ENCODE data around the gene KRT40. TPM values are rescaled to one million over a fixed set of nuclear protein-coding genes. Genes with fewer than 3 reads are reported as not detected.

KRT40 gene
- total RNA-seq, 1 donor from 2014 or later, result not detected

- Histone ChIP-seq H3K9me3 (no peaks in the 10 kb centered on the region), H3K36me3 (no peaks in the 10 kb centered on the region), H3K4me1 (peaks cover 19% of the 10 kb centered on the region), H3K27ac (no peak overlapping the region), H3K4me3 (no peak overlapping the region), H3K27me3 (no peaks in the 10 kb centered on the region)
- TF ChIP-seq POLR2AphosphoS5 (IDR thresholded peaks at IDR 0.05; ENCODE audit: insufficient read depth in 1 of 2, low read depth in 1 of 2), result no peak
- no peak for TF ChIP-seq POLR2A (IDR thresholded peaks at IDR 0.05)
- TF ChIP-seq, protein P1, sequence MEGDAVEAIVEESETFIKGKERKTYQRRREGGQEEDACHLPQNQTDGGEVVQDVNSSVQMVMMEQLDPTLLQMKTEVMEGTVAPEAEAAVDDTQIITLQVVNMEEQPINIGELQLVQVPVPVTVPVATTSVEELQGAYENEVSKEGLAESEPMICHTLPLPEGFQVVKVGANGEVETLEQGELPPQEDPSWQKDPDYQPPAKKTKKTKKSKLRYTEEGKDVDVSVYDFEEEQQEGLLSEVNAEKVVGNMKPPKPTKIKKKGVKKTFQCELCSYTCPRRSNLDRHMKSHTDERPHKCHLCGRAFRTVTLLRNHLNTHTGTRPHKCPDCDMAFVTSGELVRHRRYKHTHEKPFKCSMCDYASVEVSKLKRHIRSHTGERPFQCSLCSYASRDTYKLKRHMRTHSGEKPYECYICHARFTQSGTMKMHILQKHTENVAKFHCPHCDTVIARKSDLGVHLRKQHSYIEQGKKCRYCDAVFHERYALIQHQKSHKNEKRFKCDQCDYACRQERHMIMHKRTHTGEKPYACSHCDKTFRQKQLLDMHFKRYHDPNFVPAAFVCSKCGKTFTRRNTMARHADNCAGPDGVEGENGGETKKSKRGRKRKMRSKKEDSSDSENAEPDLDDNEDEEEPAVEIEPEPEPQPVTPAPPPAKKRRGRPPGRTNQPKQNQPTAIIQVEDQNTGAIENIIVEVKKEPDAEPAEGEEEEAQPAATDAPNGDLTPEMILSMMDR (IDR thresholded peaks at IDR 0.05), result no peak
- intact Hi-C loops (cut with DNase I), result no loop called here
- DNase-seq (ENCODE audit: extremely low spot score in 2 of 2), result no peak
Measured at GRCh38 chr17:40951011-40951622, 33.0 kb downstream of the KRT40 start.

GRCh38 chr17:40950176-40950575 is 34.0 kb downstream of the KRT40 start:
- Histone ChIP-seq H3K36me3 (no peaks in the 10 kb centered on the region), H3K27ac (no peak overlapping the region), H3K4me3 (no peak overlapping the region), H3K27me3 (no peaks in the 10 kb centered on the region), H3K9me3 (no peaks in the 10 kb centered on the region), H3K4me1 (peaks cover 17% of the 10 kb centered on the region)
- intact Hi-C loops (cut with DNase I), result no loop called here
- no peak for TF ChIP-seq POLR2AphosphoS5 (IDR thresholded peaks at IDR 0.05; ENCODE audit: insufficient read depth in 1 of 2, low read depth in 1 of 2)
- no peak for DNase-seq (ENCODE audit: extremely low spot score in 2 of 2)

- intact Hi-C loops (cut with DNase I), result no loop called here
- Histone ChIP-seq H3K27me3 (no peaks in the 10 kb centered on the region), H3K27ac (no peak overlapping the region), H3K36me3 (no peaks in the 10 kb centered on the region), H3K4me3 (no peak overlapping the region), H3K9me3 (no peaks in the 10 kb centered on the region), H3K4me1 (peaks cover 17% of the 10 kb centered on the region)
- TF ChIP-seq, protein P1 (IDR thresholded peaks at IDR 0.05), result no peak
- no peak for TF ChIP-seq POLR2AphosphoS5 (IDR thresholded peaks at IDR 0.05; ENCODE audit: insufficient read depth in 1 of 2, low read depth in 1 of 2)
- no peak for TF ChIP-seq POLR2A (IDR thresholded peaks at IDR 0.05)
- DNase-seq (ENCODE audit: extremely low spot score in 2 of 2), result no peak
Measured at GRCh38 chr17:40949418-40949817, 34.7 kb downstream of the KRT40 start.

GRCh38 chr17:40947929-40948328 is 36.2 kb downstream of the KRT40 start:
- TF ChIP-seq POLR2A (IDR thresholded peaks at IDR 0.05), result no peak
- no peak for TF ChIP-seq POLR2AphosphoS5 (IDR thresholded peaks at IDR 0.05; ENCODE audit: insufficient read depth in 1 of 2, low read depth in 1 of 2)
- TF ChIP-seq, protein P1 (IDR thresholded peaks at IDR 0.05), result no peak
- peaks cover 9% of the 10 kb centered on the region for H3K4me1 ChIP-seq
- H3K27me3 ChIP-seq, result no peaks in the 10 kb centered on the region
- H3K9me3 ChIP-seq, result no peaks in the 10 kb centered on the region
- no peak overlapping the region for H3K4me3 ChIP-seq
- no peak for DNase-seq (ENCODE audit: extremely low spot score in 2 of 2)
- H3K36me3 ChIP-seq, result no peaks in the 10 kb centered on the region
- intact Hi-C loops (cut with DNase I), result no loop called here
- no peak overlapping the region for H3K27ac ChIP-seq

GRCh38 chr17:40945414-40945813 is 38.7 kb downstream of the KRT40 start:
- TF ChIP-seq POLR2A (IDR thresholded peaks at IDR 0.05) (no peak), POLR2AphosphoS5 (IDR thresholded peaks at IDR 0.05; ENCODE audit: insufficient read depth in 1 of 2, low read depth in 1 of 2) (no peak)
- TF ChIP-seq, protein P1 (IDR thresholded peaks at IDR 0.05), result no peak
- no peaks in the 10 kb centered on the region for H3K36me3 ChIP-seq

More at GRCh38 chr17:40945414-40945813, 38.7 kb downstream of the KRT40 start:
- no peak for DNase-seq (ENCODE audit: extremely low spot score in 2 of 2)
- intact Hi-C loops (cut with DNase I), result no loop called here
- Histone ChIP-seq H3K4me3 (no peak overlapping the region), H3K9me3 (no peaks in the 10 kb centered on the region), H3K4me1 (no peaks in the 10 kb centered on the region), H3K27ac (no peak overlapping the region), H3K27me3 (no peaks in the 10 kb centered on the region)
